Measurements from ENCODE around the gene TPK1. TPM values are rescaled to one million over a fixed set of nuclear protein-coding genes. Genes with fewer than 3 reads are reported as not detected.

The TPK1 gene
- polyA plus RNA-seq, 1 experiment = 1.2 TPM

- Histone ChIP-seq H3K36me3 (ENCODE audit: control insufficient read depth, insufficient read depth, low read length) (no peaks in the 10 kb centered on the region), H3K27me3 (ENCODE audit: control insufficient read depth, insufficient read depth, low read length) (no peaks in the 10 kb centered on the region), H3K4me3 (ENCODE audit: low read depth, low read length) (no peak overlapping the region)
- DNase-seq (ENCODE audit: low read depth) = no peak
- no peak for TF ChIP-seq CTCF (IDR thresholded peaks at IDR 0.05; ENCODE audit: insufficient read depth, low read depth, low read length)
- ChIA-PET POLR2A (no interaction called here), CTCF (no interaction called here)
Measured at GRCh38 chr7:144529269-144529926, 306.5 kb downstream of the TPK1 start.

- no peak for DNase-seq (ENCODE audit: low read depth)
- POLR2A ChIA-PET = no interaction called here
- no peak for TF ChIP-seq CTCF (IDR thresholded peaks at IDR 0.05; ENCODE audit: insufficient read depth, low read depth, low read length)
- H3K4me3 ChIP-seq (ENCODE audit: low read depth, low read length) = no peak overlapping the region
- CTCF ChIA-PET = no interaction called here
- no peaks in the 10 kb centered on the region for H3K27me3 ChIP-seq (ENCODE audit: control insufficient read depth, insufficient read depth, low read length)
- no peaks in the 10 kb centered on the region for H3K36me3 ChIP-seq (ENCODE audit: control insufficient read depth, insufficient read depth, low read length)
Measured at GRCh38 chr7:144528536-144529045, 307.3 kb downstream of the TPK1 start.

GRCh38 chr7:144527051-144527471 lies 308.8 kb downstream of the TPK1 start:
- ChIA-PET POLR2A (no interaction called here), CTCF (no interaction called here)
- H3K36me3 ChIP-seq (ENCODE audit: control insufficient read depth, insufficient read depth, low read length) = no peaks in the 10 kb centered on the region
- no peak overlapping the region for H3K4me3 ChIP-seq (ENCODE audit: low read depth, low read length)
- H3K27me3 ChIP-seq (ENCODE audit: control insufficient read depth, insufficient read depth, low read length) = no peaks in the 10 kb centered on the region
- TF ChIP-seq CTCF (IDR thresholded peaks at IDR 0.05; ENCODE audit: insufficient read depth, low read depth, low read length) = no peak
- no peak for DNase-seq (ENCODE audit: low read depth)

GRCh38 chr7:144525956-144526355 lies 309.9 kb downstream of the TPK1 start:
- DNase-seq (ENCODE audit: low read depth) = no peak
- Histone ChIP-seq H3K4me3 (ENCODE audit: low read depth, low read length) (no peak overlapping the region), H3K27me3 (ENCODE audit: control insufficient read depth, insufficient read depth, low read length) (no peaks in the 10 kb centered on the region), H3K36me3 (ENCODE audit: control insufficient read depth, insufficient read depth, low read length) (no peaks in the 10 kb centered on the region)
- ChIA-PET POLR2A (no interaction called here), CTCF (no interaction called here)
- no peak for TF ChIP-seq CTCF (IDR thresholded peaks at IDR 0.05; ENCODE audit: insufficient read depth, low read depth, low read length)

- TF ChIP-seq CTCF (IDR thresholded peaks at IDR 0.05; ENCODE audit: insufficient read depth, low read depth, low read length) = no peak
- DNase-seq (ENCODE audit: low read depth) = no peak
- POLR2A ChIA-PET = no interaction called here
- CTCF ChIA-PET = no interaction called here
- Histone ChIP-seq H3K36me3 (ENCODE audit: control insufficient read depth, insufficient read depth, low read length) (no peaks in the 10 kb centered on the region), H3K27me3 (ENCODE audit: control insufficient read depth, insufficient read depth, low read length) (no peaks in the 10 kb centered on the region), H3K4me3 (ENCODE audit: low read depth, low read length) (no peak overlapping the region)
Measured at GRCh38 chr7:144524271-144524670, 311.6 kb downstream of the TPK1 start.

Data from BJ (cell line).